Spleen (tissue), 11 donors: ENCODE measurements around the gene LPGAT1. TPM values are rescaled to one million over a fixed set of nuclear protein-coding genes. Genes with fewer than 3 reads are reported as not detected.
A peak's percentile ranks its signal among the peaks of the same experiment; 100 is the strongest.

ENCODE experiments used
- DNase-seq: peaks from one replicate; pipeline ENCODE4 v3.0.0-alpha.2; 2020
- H3K27ac ChIP-seq, 8 donors: fragments of 200-600 bp; sonication (generic) in 7 of 8; 1 replicate in 4 of 8; 2 replicates in 4 of 8; pipeline versions ENCODE4 v1.5.0 to v1.8.0; 2016 to 2021; ENCODE audit warnings: inconsistent platforms in 4 of 8, mild to moderate bottlenecking in 4 of 8, moderate library complexity in 1 of 8
- H3K27me3 ChIP-seq, 7 donors: fragments of 200-600 bp; sonication (generic) in 6 of 7; replicated peaks in 1 of 7; 1 replicate in 4 of 7; 2 replicates in 3 of 7; pipeline versions ENCODE4 v1.5.0 to v1.8.0; 2016 to 2021; ENCODE audit warnings: inconsistent platforms in 3 of 7, mild to moderate bottlenecking in 1 of 7
- H3K36me3 ChIP-seq, 6 donors: fragments of 200-600 bp; sonication (generic) in 5 of 6; 1 replicate in 4 of 6; 2 replicates in 2 of 6; pipeline versions ENCODE4 v1.5.0 to v1.8.0; 2016 to 2021; ENCODE audit warnings: inconsistent platforms in 2 of 6
- H3K4me1 ChIP-seq, 6 donors: fragments of 200-600 bp; sonication (generic) in 5 of 6; 1 replicate in 3 of 6; 2 replicates in 3 of 6; pipeline versions ENCODE4 v1.5.0 to v1.8.0; 2016 to 2021; ENCODE audit warnings: inconsistent platforms in 3 of 6
- H3K4me3 ChIP-seq, 8 donors: fragments of 200-600 bp; sonication (generic) in 7 of 8; 1 replicate in 4 of 8; 2 replicates in 4 of 8; pipeline versions ENCODE4 v1.5.0 to v1.8.0; 2016 to 2021; ENCODE audit warnings: inconsistent platforms in 4 of 8, mild to moderate bottlenecking in 4 of 8, moderate library complexity in 2 of 8
- H3K9me3 ChIP-seq, 8 donors: fragments of 200-600 bp; sonication (generic) in 7 of 8; 1 replicate in 4 of 8; 2 replicates in 4 of 8; pipeline versions ENCODE4 v1.5.0 to v1.8.0; 2016 to 2021; ENCODE audit warnings: inconsistent platforms in 4 of 8
- CTCF ChIP-seq, 11 experiments: fragments of 200-600 bp in 7 of 11; fragments of 450-650 bp in 4 of 11; sonication (generic) in 4 of 11; IDR thresholded peaks in 8 of 11; conservative IDR thresholded peaks in 3 of 11; 1 replicate in 7 of 11; 2 replicates in 4 of 11; pipeline versions ENCODE4 v1.4.0 to v1.8.0; 2016 to 2021; ENCODE audit warnings: antibody characterized with exemption in 11 of 11, inconsistent platforms in 4 of 11, mild to moderate bottlenecking in 1 of 11
- POLR2A ChIP-seq, 3 donors: fragments of 450-650 bp; IDR thresholded peaks; one replicate each; pipeline ENCODE4 v1.5.1; 2017; ENCODE audit warnings: antibody characterized with exemption in 3 of 3, mild to moderate bottlenecking in 1 of 3
- POLR2AphosphoS5 ChIP-seq, 3 donors: sonication (generic); formaldehyde crosslinking; IDR thresholded peaks; one replicate each; pipeline ENCODE4 v1.5.1; 2017; ENCODE audit warnings: antibody characterized with exemption in 3 of 3
- WGBS, 5 donors: extraction: QIAGEN DNeasy Blood & Tissue Kit in 3 of 5; methylation state at CpG; one replicate each; pipeline versions ENCODE4 v1.1.5 to v1.1.7; 2013 to 2018; 5-methylcytosine and 5-hydroxymethylcytosine counted together
- intact Hi-C: fragments of 100-400 bp; cut with DNase I; formaldehyde crosslinking; loops from one replicate; pipeline ENCODE4 v1.15.0; 2023; ENCODE audit warnings: low total_unique reads
- polyA plus RNA-seq, 3 donors: library from polyadenylated mRNA; stranded (reverse); fragments of 200-250 nt; gene quantifications; one replicate each; pipeline ENCODE4 v1.2.1, GENCODE V29; 2013
- total RNA-seq, 7 donors: library from RNA; depleted of rRNA in 3 of 7; stranded (reverse); fragments of >200 nt in 3 of 7; fragmentation: NEBNext Ultra II Directional in 4 of 7; extraction: Animal tissue kit (Norgen Biotek cat#: 25700) in 4 of 7; gene quantifications; one replicate each; pipeline versions ENCODE4 v1.1.0 to v1.2.1, GENCODE V29; 2016 to 2021
- donor health status: healthy with polysubstance abuse.
- donor health status: DM: no; HTN: no; CAD: no; lungs with moderate emphysema.
- donor health status: DM: no; HTN: no; CAD: no.
- donor health status: Bipolar disorder and iron deficiency.
- donor health status: healthy.
- donor health status: DM: no; HTN: no; CAD: no.
- donor health status: DM: yes; HTN: yes; CAD: no.

Gene LPGAT1
- total and polyA plus RNA-seq, 10 donors, result 8.8 to 80.6 (median 60.7) TPM

GRCh38 chr1:211831558-211832323 lies 1.2 kb upstream of the LPGAT1 start:
- Histone ChIP-seq H3K27ac (peak overlapping the region in 4 of 8 donors; percentile 85 to 98 (median 96)), H3K4me1 (peaks cover 24 to 65% (median 57%) of the 10 kb centered on the region in 6 donors), H3K36me3 (no peaks in the 10 kb centered on the region), H3K4me3 (peak overlapping the region in 2 of 8 donors; percentile 71 to 91), H3K27me3 (no peaks in the 10 kb centered on the region), H3K9me3 (no peaks in the 10 kb centered on the region)
- WGBS, 5 donors, result 78 to 86% (median 82%) methylated on average over 4 of the region's 4 CpGs
- TF ChIP-seq POLR2A (IDR thresholded peaks at IDR 0.05) (no peak), POLR2AphosphoS5 (IDR thresholded peaks at IDR 0.05) (no peak), CTCF (IDR thresholded peaks at IDR 0.05 in 8 of 11, conservative IDR thresholded peaks at IDR 0.05 in 3 of 11) (no peak)
- DNase-seq, result no peak
- intact Hi-C loops, result loop anchor here (5.0 to 10.0 kb wide), 2 partner anchors 134 to 203 kb away; partner anchors contain the start of genes DTL and INTS7

GRCh38 chr1:211830055-211830327 lies 572 bp downstream of the LPGAT1 start:
- no peak for TF ChIP-seq POLR2A (IDR thresholded peaks at IDR 0.05)
- no peak for TF ChIP-seq POLR2AphosphoS5 (IDR thresholded peaks at IDR 0.05)
- no peak for TF ChIP-seq CTCF (IDR thresholded peaks at IDR 0.05 in 8 of 11, conservative IDR thresholded peaks at IDR 0.05 in 3 of 11)
- no peak for DNase-seq
- 0 to 1% (median 0%) methylated on average over 19 to 45 of the region's 45 CpGs for WGBS, 5 donors
- intact Hi-C loops, result loop anchor here (5.0 to 10.0 kb wide), 2 partner anchors 133 to 205 kb away; partner anchors contain the start of genes DTL and INTS7
- H3K4me3 ChIP-seq, result peak overlapping the region; percentile 61 to 91 (median 66)
- peaks cover 0 to 13% (median 0%) of the 10 kb centered on the region in 6 donors for H3K36me3 ChIP-seq
- peak overlapping the region; percentile 85 to 98 (median 94) for H3K27ac ChIP-seq
- no peaks in the 10 kb centered on the region for H3K9me3 ChIP-seq
- H3K4me1 ChIP-seq, result peaks cover 27 to 83% (median 64%) of the 10 kb centered on the region in 6 donors
- H3K27me3 ChIP-seq, result no peaks in the 10 kb centered on the region

- H3K4me1 ChIP-seq, result peaks cover 27 to 88% (median 66%) of the 10 kb centered on the region in 6 donors
- no peaks in the 10 kb centered on the region for H3K27me3 ChIP-seq
- H3K4me3 ChIP-seq, result peak overlapping the region; percentile 61 to 91 (median 66)
- WGBS, 5 donors, result 22 to 43% (median 30%) methylated on average over 22 of the region's 22 CpGs
- peak; percentile 74 for DNase-seq
- H3K9me3 ChIP-seq, result no peaks in the 10 kb centered on the region
- H3K36me3 ChIP-seq, result peaks cover 0 to 16% (median 0%) of the 10 kb centered on the region in 6 donors
- intact Hi-C loops, result loop anchor here (5.0 to 10.0 kb wide), 2 partner anchors 132 to 205 kb away; partner anchors contain the start of genes DTL and INTS7
- H3K27ac ChIP-seq, result peak overlapping the region; percentile 85 to 98 (median 94)
- TF ChIP-seq POLR2AphosphoS5 (IDR thresholded peaks at IDR 0.05), result no peak
- TF ChIP-seq CTCF (IDR thresholded peaks at IDR 0.05 in 8 of 11, conservative IDR thresholded peaks at IDR 0.05 in 3 of 11), result no peak
- TF ChIP-seq POLR2A (IDR thresholded peaks at IDR 0.05), result no peak
These were observed 1.1 kb downstream of the LPGAT1 start for GRCh38 chr1:211829343-211830054.
